ENCODE results near the gene PCGF5. TPM values are rescaled to one million over a fixed set of nuclear protein-coding genes. Genes with fewer than 3 reads are reported as not detected.

Gene PCGF5
- total and polyA plus RNA-seq, 2 experiments from 2014 or later = 7.7 to 8.7 TPM

- TF ChIP-seq CTCF (conservative IDR thresholded peaks at IDR 0.05; ENCODE audit: low read depth in 2 of 2) (no peak), ZNF331 (CRISPR knock-in tag; IDR thresholded peaks at IDR 0.05; ENCODE audit: low read depth) (no peak), REST (IDR thresholded peaks at IDR 0.05; ENCODE audit: unreplicated experiment) (no peak), EZH2phosphoT487 (IDR thresholded peaks at IDR 0.05; ENCODE audit: unreplicated experiment) (no peak), NANOG (IDR thresholded peaks at IDR 0.05; ENCODE audit: borderline replicate concordance) (no peak), JUNB (IDR thresholded peaks at IDR 0.05; ENCODE audit: unreplicated experiment) (no peak)
Observed at GRCh38 chr10:91271886-91272285, 51.4 kb downstream of the PCGF5 start (continued).

- Mint-ChIP-seq H3K4me1 (peaks cover 6% of the 10 kb centered on the region; the same call in 2 of the 3 replicates), H3K27me3 (ENCODE audit: insufficient read depth, low read depth, poor library complexity) (peaks cover 1% of the 10 kb centered on the region), H3K9me3 (no peaks in the 10 kb centered on the region), H3K27ac (no peak overlapping the region), H3K4me3 (no peak overlapping the region), H3K36me3 (ENCODE audit: low read depth) (no peaks in the 10 kb centered on the region)
- Histone ChIP-seq H4K20me1 (replicated peaks; ENCODE audit: insufficient read depth) (no peaks in the 10 kb centered on the region), H3K27me3 (ENCODE audit: insufficient read depth) (peaks cover 3% of the 10 kb centered on the region; the same call in 1 of the 2 replicates), H3K79me2 (replicated peaks; ENCODE audit: insufficient read depth) (no peaks in the 10 kb centered on the region), H3K9me2 (ENCODE audit: insufficient read depth) (0 out of 2 replicates have a peak, but pooled peaks cover 4% of the 10 kb centered on the region), H3K27ac (ENCODE audit: low read depth) (no peak overlapping the region), H3K4me3 (no peak overlapping the region), H3K4me2 (no peak overlapping the region), H2AFZ (peak overlapping the region; percentile 0; the same call in 1 of the 2 replicates), H3K4me1 (ENCODE audit: insufficient read depth) (peaks cover 4% of the 10 kb centered on the region; the same call in 1 of the 2 replicates), H3F3A (replicated peaks; ENCODE audit: low read depth) (no peaks in the 10 kb centered on the region), H3K36me3 (ENCODE audit: insufficient read depth) (no peaks in the 10 kb centered on the region)
- DNase-seq (ENCODE audit: low spot score) = peak; percentile 47
- peak; percentile 72 for ATAC-seq
- TF ChIP-seq JUNB (IDR thresholded peaks at IDR 0.05; ENCODE audit: unreplicated experiment) = no peak
- TF ChIP-seq ZNF114 (CRISPR knock-in tag; IDR thresholded peaks at IDR 0.05) = no peak
- no peak for TF ChIP-seq STAT1 (IDR thresholded peaks at IDR 0.05; ENCODE audit: unreplicated experiment)
- TF ChIP-seq ZNF331 (CRISPR knock-in tag; IDR thresholded peaks at IDR 0.05; ENCODE audit: low read depth) = no peak
- no peak for TF ChIP-seq NANOG (IDR thresholded peaks at IDR 0.05; ENCODE audit: borderline replicate concordance)
- no peak for TF ChIP-seq ETS1 (IDR thresholded peaks at IDR 0.05)
- TF ChIP-seq EZH2phosphoT487 (IDR thresholded peaks at IDR 0.05; ENCODE audit: unreplicated experiment) = no peak
- no peak for TF ChIP-seq CTCF (conservative IDR thresholded peaks at IDR 0.05; ENCODE audit: low read depth in 2 of 2)
- TF ChIP-seq EZH2 (IDR thresholded peaks at IDR 0.05; ENCODE audit: low read depth, unreplicated experiment) = no peak
- no peak for TF ChIP-seq POLR2AphosphoS5 (IDR thresholded peaks at IDR 0.05; ENCODE audit: low read depth)
- TF ChIP-seq CREB1 (CRISPR knock-in tag; IDR thresholded peaks at IDR 0.05; ENCODE audit: low read depth) = no peak
- TF ChIP-seq REST (IDR thresholded peaks at IDR 0.05; ENCODE audit: unreplicated experiment) = no peak
Observed at GRCh38 chr10:91284486-91285090, 64.1 kb downstream of the PCGF5 start.

All from GM23338 (cell line).